Activated CD4-positive, alpha-beta T cell treated with anti-CD3 and anti-CD28 coated beads, Interleukin-2, amount 10 ng/mL, durations not matched to agents 7 days and 5 days (primary cell): Measurements from ENCODE around the gene MPV17L2. TPM values are rescaled to one million over a fixed set of nuclear protein-coding genes. Genes with fewer than 3 reads are reported as not detected.
A peak's percentile ranks its signal among the peaks of the same experiment; 100 is the strongest.
"Not testable (repeated sequence)": the region's sequence is repeated elsewhere in the genome, so short reads cannot be mapped to it uniquely, and the experiment has no call there.

Experiments used
- CTCF ChIA-PET: fragments of 350-600 bp; sonication (Branson Sonifier 250); formaldehyde crosslinking; loops from one replicate; lab custom pipeline; 2021; ENCODE audit warnings: antibody characterized with exemption; lab: Charles Lee
- POLR2A ChIA-PET: fragments of 350-600 bp; sonication (Branson Sonifier 250); formaldehyde crosslinking; loops from one replicate; lab custom pipeline; 2021; ENCODE audit warnings: antibody characterized with exemption; lab: Charles Lee
- DNase-seq: peaks from one replicate; pipeline ENCODE4 v3.0.0-alpha.2; 2020
- H3K27ac Mint-ChIP-seq: one replicate; pipeline ENCODE4 v1.8.0; 2021; ENCODE audit warnings: mild to moderate bottlenecking, moderate library complexity, mixed read lengths
- H3K27me3 Mint-ChIP-seq: one replicate; pipeline ENCODE4 v1.8.0; 2021; ENCODE audit warnings: mixed read lengths
- H3K36me3 Mint-ChIP-seq: one replicate; pipeline ENCODE4 v1.8.0; 2021; ENCODE audit warnings: low read depth, mixed read lengths
- H3K4me1 Mint-ChIP-seq: one replicate; pipeline ENCODE4 v1.8.0; 2021; ENCODE audit warnings: mixed read lengths
- H3K4me3 Mint-ChIP-seq: one replicate; pipeline ENCODE4 v1.8.0; 2021; ENCODE audit warnings: mild to moderate bottlenecking, moderate library complexity, mixed read lengths
- H3K9me3 Mint-ChIP-seq: one replicate; pipeline ENCODE4 v1.8.0; 2021; ENCODE audit warnings: mixed read lengths
- total RNA-seq, 2 experiments: library from RNA; stranded (reverse); gene quantifications; one replicate each; pipeline ENCODE4 v1.2.3, GENCODE V29; 2021

MPV17L2 gene
- total RNA-seq, 2 experiments from 2014 or later: 6.1 to 6.5 TPM

- POLR2A ChIA-PET: no interaction called here
- H3K27me3 Mint-ChIP-seq: no peaks in the 10 kb centered on the region
- CTCF ChIA-PET: interaction anchor here (0.9 to 1.5 kb wide), 2 partner anchors 13 to 389 kb away, joined by 3 to 5 read pairs; no protein-coding TSS in a partner anchor
- DNase-seq: no peak
- peaks cover 28% of the 10 kb centered on the region for H3K4me1 Mint-ChIP-seq
- H3K36me3 Mint-ChIP-seq: peaks cover 2% of the 10 kb centered on the region
- H3K9me3 Mint-ChIP-seq: no peaks in the 10 kb centered on the region
- H3K4me3 Mint-ChIP-seq: no peak overlapping the region
- H3K27ac Mint-ChIP-seq: no peak overlapping the region
Observed at GRCh38 chr19:18155095-18156087, 37.6 kb upstream of the MPV17L2 start.

GRCh38 chr19:18156268-18156667, 36.8 kb upstream of the MPV17L2 start:
- H3K27me3 Mint-ChIP-seq: no peaks in the 10 kb centered on the region
- DNase-seq: no peak
- peaks cover 1% of the 10 kb centered on the region for H3K36me3 Mint-ChIP-seq
- no peaks in the 10 kb centered on the region for H3K9me3 Mint-ChIP-seq
- H3K4me1 Mint-ChIP-seq: peaks cover 25% of the 10 kb centered on the region
- H3K27ac Mint-ChIP-seq: no peak overlapping the region
- CTCF ChIA-PET: interaction anchor here (0.9 kb wide), 2 partner anchors 44 to 390 kb away, joined by 3 read pairs; no protein-coding TSS in a partner anchor
- POLR2A ChIA-PET: no interaction called here
- H3K4me3 Mint-ChIP-seq: no peak overlapping the region

- H3K4me1 Mint-ChIP-seq: peaks cover 19% of the 10 kb centered on the region
- no peak overlapping the region for H3K4me3 Mint-ChIP-seq
- no peaks in the 10 kb centered on the region for H3K27me3 Mint-ChIP-seq
- H3K36me3 Mint-ChIP-seq: peaks cover 1% of the 10 kb centered on the region
- ChIA-PET CTCF (interaction anchor here (0.9 to 1.2 kb wide), 3 partner anchors 45 to 391 kb away, joined by 3 read pairs; no protein-coding TSS in a partner anchor), POLR2A (no interaction called here)
- no peak overlapping the region for H3K27ac Mint-ChIP-seq
- no peak for DNase-seq
- H3K9me3 Mint-ChIP-seq: no peaks in the 10 kb centered on the region
Observed at GRCh38 chr19:18156841-18157464, 36.1 kb upstream of the MPV17L2 start.

- H3K36me3 Mint-ChIP-seq: no peaks in the 10 kb centered on the region
- H3K4me3 Mint-ChIP-seq: no peak overlapping the region
- POLR2A ChIA-PET: no interaction called here
- peaks cover 17% of the 10 kb centered on the region for H3K4me1 Mint-ChIP-seq
- no peak for DNase-seq
- CTCF ChIA-PET: interaction anchor here (1.2 kb wide), 1 partner anchor 94 kb away, joined by 3 read pairs; no protein-coding TSS in a partner anchor
- H3K27ac Mint-ChIP-seq: no peak overlapping the region
- no peaks in the 10 kb centered on the region for H3K27me3 Mint-ChIP-seq
- H3K9me3 Mint-ChIP-seq: no peaks in the 10 kb centered on the region
Observed at GRCh38 chr19:18157465-18158063, 35.5 kb upstream of the MPV17L2 start.

GRCh38 chr19:18158467-18158866, 34.6 kb upstream of the MPV17L2 start:
- DNase-seq: no peak
- Mint-ChIP-seq H3K4me3 (no peak overlapping the region), H3K36me3 (peaks cover 2% of the 10 kb centered on the region), H3K9me3 (no peaks in the 10 kb centered on the region), H3K27ac (no peak overlapping the region), H3K27me3 (no peaks in the 10 kb centered on the region), H3K4me1 (peaks cover 17% of the 10 kb centered on the region)
- CTCF ChIA-PET: interaction anchor here (0.6 to 1.2 kb wide), 2 partner anchors 93 to 96 kb away, joined by 3 to 4 read pairs; no protein-coding TSS in a partner anchor
- POLR2A ChIA-PET: no interaction called here

GRCh38 chr19:18159059-18159616, 33.9 kb upstream of the MPV17L2 start:
- CTCF ChIA-PET, H3K27me3 Mint-ChIP-seq: not testable (repeated sequence)

GRCh38 chr19:18159810-18160209, 33.2 kb upstream of the MPV17L2 start:
- CTCF ChIA-PET: interaction anchor here (0.9 to 2.5 kb wide), 7 partner anchors 8 to 170 kb away, joined by 3 to 18 read pairs (median 3); partner anchors contain the start of gene PIK3R2
- no peak overlapping the region for H3K27ac Mint-ChIP-seq
- POLR2A ChIA-PET: no interaction called here

More at GRCh38 chr19:18159059-18159616, 33.9 kb upstream of the MPV17L2 start:
- H3K9me3 Mint-ChIP-seq, DNase-seq, H3K36me3 Mint-ChIP-seq, H3K27ac Mint-ChIP-seq, POLR2A ChIA-PET, H3K4me3 Mint-ChIP-seq: not testable (repeated sequence)
- H3K4me1 Mint-ChIP-seq: peaks cover 13% of the 10 kb centered on the region

GRCh38 chr19:18160493-18160970, 32.5 kb upstream of the MPV17L2 start:
- peaks cover 3% of the 10 kb centered on the region for H3K36me3 Mint-ChIP-seq
- no peak for DNase-seq
- peak overlapping the region; percentile 78 for H3K27ac Mint-ChIP-seq
- ChIA-PET CTCF (interaction anchor here (0.5 to 2.5 kb wide), 16 partner anchors 9 to 795 kb away, joined by 3 to 18 read pairs (median 3); partner anchors contain the start of genes IFI30, MPV17L2 and PIK3R2), POLR2A (no interaction called here)
- H3K4me3 Mint-ChIP-seq: peak overlapping the region; percentile 48
- H3K27me3 Mint-ChIP-seq: no peaks in the 10 kb centered on the region
- H3K4me1 Mint-ChIP-seq: peaks cover 7% of the 10 kb centered on the region
- H3K9me3 Mint-ChIP-seq: no peaks in the 10 kb centered on the region

More at GRCh38 chr19:18159810-18160209, 33.2 kb upstream of the MPV17L2 start:
- Mint-ChIP-seq H3K4me1 (peaks cover 7% of the 10 kb centered on the region), H3K27me3 (no peaks in the 10 kb centered on the region), H3K4me3 (no peak overlapping the region), H3K9me3 (no peaks in the 10 kb centered on the region), H3K36me3 (peaks cover 2% of the 10 kb centered on the region)
- no peak for DNase-seq

GRCh38 chr19:18160971-18161635, 31.9 kb upstream of the MPV17L2 start:
- peak; percentile 79 for DNase-seq
- ChIA-PET POLR2A (no interaction called here), CTCF (interaction anchor here (0.5 to 2.5 kb wide), 17 partner anchors 9 to 794 kb away, joined by 3 to 18 read pairs (median 3); partner anchors contain the start of genes IFI30, MPV17L2 and PIK3R2)
- peak overlapping the region; percentile 78 for H3K27ac Mint-ChIP-seq
- peak overlapping the region; percentile 48 for H3K4me3 Mint-ChIP-seq
- H3K27me3 Mint-ChIP-seq: no peaks in the 10 kb centered on the region
- H3K36me3 Mint-ChIP-seq: peaks cover 5% of the 10 kb centered on the region
- peaks cover 7% of the 10 kb centered on the region for H3K4me1 Mint-ChIP-seq
- H3K9me3 Mint-ChIP-seq: no peaks in the 10 kb centered on the region

- CTCF ChIA-PET: interaction anchor here (0.9 to 2.5 kb wide), 6 partner anchors 10 to 52 kb away, joined by 3 to 18 read pairs (median 4); partner anchors contain the start of genes MPV17L2 and PIK3R2
- peak overlapping the region; percentile 36 for H3K27ac Mint-ChIP-seq
- H3K4me3 Mint-ChIP-seq: peak overlapping the region; percentile 36
- H3K9me3 Mint-ChIP-seq: no peaks in the 10 kb centered on the region
- H3K4me1 Mint-ChIP-seq: peaks cover 7% of the 10 kb centered on the region
- no peak for DNase-seq
- H3K27me3 Mint-ChIP-seq: no peaks in the 10 kb centered on the region
- POLR2A ChIA-PET: no interaction called here
- peaks cover 5% of the 10 kb centered on the region for H3K36me3 Mint-ChIP-seq
Observed at GRCh38 chr19:18161636-18162002, 31.4 kb upstream of the MPV17L2 start.

GRCh38 chr19:18164072-18164471, 28.9 kb upstream of the MPV17L2 start:
- H3K27ac Mint-ChIP-seq: no peak overlapping the region
- H3K4me1 Mint-ChIP-seq: peaks cover 12% of the 10 kb centered on the region
- H3K4me3 Mint-ChIP-seq: no peak overlapping the region
- ChIA-PET CTCF (interaction anchor here (1.1 kb wide), 1 partner anchor 76 kb away, joined by 3 read pairs; no protein-coding TSS in a partner anchor), POLR2A (no interaction called here)
- peaks cover 10% of the 10 kb centered on the region for H3K36me3 Mint-ChIP-seq
- no peak for DNase-seq
- H3K9me3 Mint-ChIP-seq: no peaks in the 10 kb centered on the region
- no peaks in the 10 kb centered on the region for H3K27me3 Mint-ChIP-seq
